Mesendoderm (in vitro differentiated cells): ENCODE measurements around the gene DPH2.

Experiments used
- DNase-seq: peaks from one replicate; pipeline ENCODE4 v3.0.0; 2013
- H2AK5ac ChIP-seq: 2 replicates; pipeline ENCODE4 v1.6.1; 2013; ENCODE audit warnings: low read length, inconsistent platforms
- H2BK120ac ChIP-seq: 2 replicates; pipeline ENCODE4 v1.6.1; 2013; ENCODE audit warnings: low read depth, mild to moderate bottlenecking, low read length, moderate library complexity, mixed read lengths
- H2BK15ac ChIP-seq: replicated peaks from 2 replicates; pipeline ENCODE4 v1.6.1; 2013; ENCODE audit warnings: low read depth, mild to moderate bottlenecking, moderate library complexity
- H2BK5ac ChIP-seq: 2 replicates; pipeline ENCODE4 v1.6.1; 2013; ENCODE audit warnings: low read length, inconsistent platforms
- H3K18ac ChIP-seq: 2 replicates; pipeline ENCODE4 v1.6.1; 2013; ENCODE audit warnings: mild to moderate bottlenecking, low read length, mixed read lengths
- H3K23ac ChIP-seq: one replicate; pipeline ENCODE4 v1.6.1; 2013; ENCODE audit warnings: low read length
- H3K27ac ChIP-seq: 2 replicates; pipeline ENCODE4 v1.5.1; 2013; ENCODE audit warnings: low read depth, mild to moderate bottlenecking, inconsistent platforms, low read length, moderate library complexity
- H3K27me3 ChIP-seq: 2 replicates; pipeline ENCODE4 v1.6.1; 2013; ENCODE audit warnings: low read length, control low read depth, mild to moderate bottlenecking, inconsistent platforms; ENCODE audit not compliant: insufficient read depth, poor library complexity
- H3K36me3 ChIP-seq: 2 replicates; pipeline ENCODE4 v1.6.1; 2013; ENCODE audit warnings: low read length, inconsistent platforms; ENCODE audit not compliant: control insufficient read depth, insufficient read depth
- H3K4ac ChIP-seq: one replicate; pipeline ENCODE4 v1.6.1; 2013; ENCODE audit warnings: low read depth, mild to moderate bottlenecking, low read length, moderate library complexity
- H3K4me1 ChIP-seq: 2 replicates; pipeline ENCODE4 v1.6.1; 2013; ENCODE audit warnings: low read depth, low read length, inconsistent platforms; ENCODE audit not compliant: control insufficient read depth
- H3K4me2 ChIP-seq: 2 replicates; pipeline ENCODE4 v1.6.1; 2013; ENCODE audit warnings: low read length
- H3K4me3 ChIP-seq: 2 replicates; pipeline ENCODE4 v1.5.1; 2013; ENCODE audit warnings: mild to moderate bottlenecking, low read length
- H3K56ac ChIP-seq: one replicate; pipeline ENCODE4 v1.6.1; 2013; ENCODE audit warnings: low read length
- H3K79me1 ChIP-seq: 2 replicates; pipeline ENCODE4 v1.6.1; 2013; ENCODE audit warnings: low read length, inconsistent platforms
- H3K79me2 ChIP-seq: 2 replicates; pipeline ENCODE4 v1.6.1; 2013; ENCODE audit warnings: mild to moderate bottlenecking, low read length; ENCODE audit not compliant: control insufficient read depth, insufficient read depth
- H3K9ac ChIP-seq: 2 replicates; pipeline ENCODE4 v1.6.1; 2013; ENCODE audit warnings: low read length, inconsistent platforms
- H4K5ac ChIP-seq: one replicate; pipeline ENCODE4 v1.6.1; 2013; ENCODE audit warnings: low read length
- H4K8ac ChIP-seq: one replicate; pipeline ENCODE4 v1.6.1; 2013; ENCODE audit warnings: low read depth, mild to moderate bottlenecking, control low read depth, low read length, moderate library complexity
- WGBS: extraction: QIAGEN DNeasy Blood & Tissue Kit; methylation state at CpG from one replicate; pipeline ENCODE4 v1.1.7; 2013; ENCODE audit warnings: low lambda C conversion rate, missing lambda C conversion rate; ENCODE audit not compliant: insufficient coverage; ENCODE audit errors: extremely low coverage; 5-methylcytosine and 5-hydroxymethylcytosine counted together

DPH2 gene

DNA sequence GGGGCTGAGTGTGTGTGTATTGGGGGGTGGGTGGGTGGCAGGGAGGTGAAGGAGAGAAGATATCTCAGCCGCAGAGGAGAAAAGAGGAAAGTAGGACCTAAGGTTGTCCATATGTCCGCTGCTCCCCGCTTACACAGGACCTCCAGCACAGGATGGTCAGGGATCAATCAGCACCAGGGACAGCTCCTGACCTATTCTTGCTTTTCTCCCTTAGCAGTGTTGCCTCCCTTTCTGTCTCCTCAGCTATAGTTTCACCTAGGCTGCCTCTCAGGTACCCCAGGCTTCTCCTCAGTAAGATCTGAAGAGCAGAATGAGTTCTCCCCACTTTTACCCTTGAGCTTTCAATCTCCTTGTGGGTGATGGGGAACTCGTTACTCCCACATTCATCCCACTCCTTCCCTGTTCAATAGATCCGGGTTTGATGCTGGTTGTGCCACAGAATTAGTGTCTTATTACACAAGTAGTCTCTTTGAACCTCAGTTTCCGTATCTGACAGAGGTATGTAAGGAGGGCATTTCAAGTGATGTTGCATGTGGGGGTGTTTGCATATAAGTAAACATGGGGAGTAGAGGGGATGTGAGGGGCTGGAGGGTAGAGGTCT lies 1.4 kb upstream of the DPH2 start:
- no peak overlapping the region for H3K23ac ChIP-seq
- H2BK5ac ChIP-seq = no peak overlapping the region
- no peak overlapping the region for H3K18ac ChIP-seq
- H4K8ac ChIP-seq = no peak overlapping the region
- H3K4me2 ChIP-seq = no peak overlapping the region
- no peak overlapping the region for H2AK5ac ChIP-seq
- H3K56ac ChIP-seq = no peak overlapping the region
- WGBS = no CpG with 5 or more reads among the region's 6 CpGs
- H3K79me2 ChIP-seq = peaks cover 9% of the 10 kb centered on the region
- no peak overlapping the region for H3K4ac ChIP-seq
- H4K5ac ChIP-seq = no peak overlapping the region
- H2BK15ac ChIP-seq = no peak overlapping the region
- H3K79me1 ChIP-seq = peaks cover 10% of the 10 kb centered on the region
- H3K27me3 ChIP-seq = no peaks in the 10 kb centered on the region
- peak; percentile 62 for DNase-seq
- no peak overlapping the region for H3K4me3 ChIP-seq
- H3K4me1 ChIP-seq = no peaks in the 10 kb centered on the region
- H3K36me3 ChIP-seq = no peaks in the 10 kb centered on the region
- no peak overlapping the region for H3K9ac ChIP-seq
- H3K27ac ChIP-seq = no peak overlapping the region
- H2BK120ac ChIP-seq = no peak overlapping the region

DNA sequence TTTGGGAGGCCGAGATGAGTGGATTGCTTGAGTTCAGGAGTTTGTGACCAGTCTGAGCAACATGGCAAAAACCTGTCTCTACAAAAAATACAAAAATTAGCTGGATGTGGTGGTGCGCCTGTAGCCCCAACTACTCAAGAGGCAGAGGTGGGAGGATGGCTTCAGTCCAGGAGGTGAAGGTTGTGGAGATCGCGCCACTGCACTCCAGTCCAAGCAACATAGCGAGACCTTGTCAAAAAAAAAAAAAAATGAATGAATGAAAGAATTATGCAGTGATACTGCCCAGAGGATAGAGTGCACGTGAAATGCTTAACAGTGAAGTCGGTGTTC lies 429 bp upstream of the DPH2 start:
- H3K18ac ChIP-seq = no peak overlapping the region
- H3K4me1 ChIP-seq = no peaks in the 10 kb centered on the region
- no peak overlapping the region for H3K4me3 ChIP-seq
- peaks cover 9% of the 10 kb centered on the region for H3K79me2 ChIP-seq
- H3K79me1 ChIP-seq = peaks cover 10% of the 10 kb centered on the region
- H3K36me3 ChIP-seq = no peaks in the 10 kb centered on the region
- H3K56ac ChIP-seq = no peak overlapping the region
- no peak overlapping the region for H4K5ac ChIP-seq
- no CpG with 5 or more reads among the region's 7 CpGs for WGBS
- H3K27ac ChIP-seq = no peak overlapping the region
- no peaks in the 10 kb centered on the region for H3K27me3 ChIP-seq
- H2BK15ac ChIP-seq = no peak overlapping the region
- H2AK5ac ChIP-seq = no peak overlapping the region
- DNase-seq = no peak
- no peak overlapping the region for H3K4ac ChIP-seq
- H3K4me2 ChIP-seq = no peak overlapping the region
- H2BK120ac ChIP-seq = no peak overlapping the region
- no peak overlapping the region for H3K23ac ChIP-seq
- H3K9ac ChIP-seq = no peak overlapping the region
- H4K8ac ChIP-seq = no peak overlapping the region
- H2BK5ac ChIP-seq = no peak overlapping the region

DNA sequence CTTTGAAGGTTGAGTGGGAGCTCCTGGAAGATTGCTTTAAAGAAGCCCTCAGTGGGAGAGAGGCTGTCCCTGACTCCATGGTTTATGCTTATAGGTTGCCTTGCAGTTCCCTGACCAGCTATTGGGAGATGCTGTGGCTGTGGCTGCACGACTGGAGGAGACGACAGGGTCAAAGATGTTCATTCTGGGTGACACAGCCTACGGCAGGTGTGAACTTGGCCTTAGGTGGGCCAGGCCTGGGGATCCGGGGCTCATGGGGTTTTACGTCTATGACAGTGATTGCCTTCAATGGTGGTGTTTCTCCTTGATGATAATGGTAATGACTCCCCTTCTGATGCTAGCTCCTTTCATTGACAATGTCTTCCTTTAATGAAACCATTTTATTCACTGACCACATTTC lies 692 bp downstream of the DPH2 start:
- Histone ChIP-seq H4K8ac (no peak overlapping the region), H3K18ac (no peak overlapping the region)
- no CpG with 5 or more reads among the region's 5 CpGs for WGBS

DNA sequence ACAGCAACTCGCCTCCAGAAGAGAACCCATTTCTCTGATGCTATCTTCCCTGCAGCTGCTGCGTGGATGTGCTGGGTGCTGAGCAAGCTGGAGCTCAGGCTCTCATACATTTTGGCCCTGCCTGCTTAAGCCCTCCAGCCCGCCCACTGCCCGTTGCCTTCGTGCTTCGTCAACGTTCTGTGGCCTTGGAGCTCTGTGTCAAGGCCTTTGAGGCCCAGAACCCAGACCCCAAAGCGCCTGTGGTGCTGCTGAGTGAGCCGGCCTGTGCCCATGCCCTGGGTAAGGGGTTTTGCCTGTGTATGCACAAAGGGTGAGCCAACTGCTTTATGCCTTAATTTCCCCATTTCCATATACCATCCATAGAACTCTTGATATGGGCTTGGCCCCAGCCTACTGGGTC lies 1.1 kb downstream of the DPH2 start:
- Histone ChIP-seq H3K23ac (no peak overlapping the region), H3K4me3 (no peak overlapping the region), H3K4ac (no peak overlapping the region), H2BK120ac (no peak overlapping the region), H3K56ac (no peak overlapping the region), H3K4me2 (no peak overlapping the region), H4K8ac (no peak overlapping the region), H2AK5ac (no peak overlapping the region), H2BK5ac (no peak overlapping the region), H3K36me3 (no peaks in the 10 kb centered on the region), H3K4me1 (peaks cover 2% of the 10 kb centered on the region), H3K79me2 (peaks cover 16% of the 10 kb centered on the region), H3K27ac (no peak overlapping the region), H4K5ac (no peak overlapping the region), H3K27me3 (no peaks in the 10 kb centered on the region), H3K9ac (no peak overlapping the region), H3K18ac (no peak overlapping the region), H3K79me1 (peaks cover 15% of the 10 kb centered on the region), H2BK15ac (no peak overlapping the region)
- DNase-seq = no peak
- no CpG with 5 or more reads among the region's 9 CpGs for WGBS

More for the DNA sequence above, 692 bp downstream of the DPH2 start:
- no peak overlapping the region for H2BK5ac ChIP-seq
- no peaks in the 10 kb centered on the region for H3K4me1 ChIP-seq
- peaks cover 11% of the 10 kb centered on the region for H3K79me1 ChIP-seq
- H3K56ac ChIP-seq = peak overlapping the region; percentile 90
- H3K4me3 ChIP-seq = peak overlapping the region; percentile 75
- DNase-seq = no peak
- no peak overlapping the region for H2BK120ac ChIP-seq
- no peak overlapping the region for H2AK5ac ChIP-seq
- H3K23ac ChIP-seq = no peak overlapping the region
- peak overlapping the region; percentile 78 for H3K4me2 ChIP-seq
- H3K27me3 ChIP-seq = no peaks in the 10 kb centered on the region
- no peak overlapping the region for H2BK15ac ChIP-seq
- H3K9ac ChIP-seq = peak overlapping the region; percentile 86
- no peaks in the 10 kb centered on the region for H3K36me3 ChIP-seq
- H4K5ac ChIP-seq = no peak overlapping the region
- no peak overlapping the region for H3K4ac ChIP-seq
- H3K27ac ChIP-seq = no peak overlapping the region
- H3K79me2 ChIP-seq = peaks cover 13% of the 10 kb centered on the region

DNA sequence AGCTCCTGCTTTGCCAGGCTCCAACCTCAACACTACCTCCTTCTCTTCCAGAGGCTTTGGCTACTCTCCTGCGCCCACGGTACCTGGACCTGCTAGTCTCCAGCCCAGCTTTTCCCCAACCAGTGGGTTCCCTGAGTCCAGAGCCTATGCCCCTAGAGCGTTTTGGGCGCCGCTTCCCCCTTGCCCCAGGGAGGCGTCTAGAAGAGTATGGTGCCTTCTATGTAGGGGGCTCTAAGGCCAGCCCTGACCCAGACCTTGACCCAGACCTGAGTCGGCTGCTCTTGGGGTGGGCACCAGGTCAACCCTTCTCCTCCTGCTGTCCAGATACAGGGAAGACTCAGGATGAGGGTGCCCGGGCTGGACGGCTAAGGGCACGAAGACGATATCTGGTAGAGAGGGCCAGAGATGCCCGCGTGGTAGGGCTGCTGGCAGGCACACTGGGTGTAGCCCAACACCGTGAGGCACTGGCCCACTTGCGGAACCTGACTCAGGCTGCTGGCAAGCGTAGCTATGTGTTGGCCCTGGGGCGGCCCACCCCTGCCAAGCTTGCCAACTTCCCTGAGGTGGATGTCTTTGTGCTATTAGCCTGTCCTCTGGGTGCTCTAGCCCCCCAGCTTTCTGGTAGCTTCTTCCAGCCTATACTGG lies 1.6 kb downstream of the DPH2 start:
- Histone ChIP-seq H2BK15ac (no peak overlapping the region), H2AK5ac (no peak overlapping the region), H2BK120ac (no peak overlapping the region), H3K4me3 (no peak overlapping the region), H3K4me1 (peaks cover 2% of the 10 kb centered on the region), H4K5ac (no peak overlapping the region), H3K27me3 (no peaks in the 10 kb centered on the region), H3K36me3 (peaks cover 2% of the 10 kb centered on the region), H3K23ac (no peak overlapping the region), H3K27ac (no peak overlapping the region), H3K79me1 (peaks cover 19% of the 10 kb centered on the region), H3K9ac (no peak overlapping the region), H3K4ac (no peak overlapping the region), H3K56ac (no peak overlapping the region), H3K4me2 (no peak overlapping the region), H4K8ac (no peak overlapping the region), H3K79me2 (peaks cover 20% of the 10 kb centered on the region), H2BK5ac (no peak overlapping the region), H3K18ac (no peak overlapping the region)
- no CpG with 5 or more reads among the region's 17 CpGs for WGBS
- no peak for DNase-seq

DNA sequence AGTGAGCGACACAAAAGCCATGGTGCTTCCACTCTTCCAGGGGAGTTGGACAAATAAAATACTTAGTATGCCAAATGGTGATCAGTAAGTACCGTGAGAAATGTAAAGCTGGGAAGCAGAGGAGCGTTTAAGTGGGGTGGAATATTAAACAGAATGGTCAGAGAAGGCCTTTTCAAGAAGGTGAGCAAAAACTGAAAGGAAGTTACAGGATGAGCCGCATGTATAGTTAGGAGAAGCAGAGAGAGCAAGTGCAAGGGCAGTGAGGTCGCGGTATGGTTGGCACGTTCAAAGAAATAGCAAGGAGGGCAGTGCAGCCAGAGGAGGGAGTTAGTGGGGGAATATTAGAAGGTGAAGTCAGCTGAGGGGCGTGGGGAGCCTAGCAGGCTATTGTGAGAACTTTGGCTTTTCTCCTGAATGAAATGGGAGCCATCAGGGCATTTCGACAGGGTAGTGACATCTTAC lies 4.2 kb downstream of the DPH2 start:
- peak overlapping the region; percentile 79 for H3K56ac ChIP-seq
- H4K8ac ChIP-seq = no peak overlapping the region
- no peak overlapping the region for H2AK5ac ChIP-seq
- no peak overlapping the region for H3K18ac ChIP-seq
- no peak for DNase-seq
- WGBS = no CpG with 5 or more reads among the region's 9 CpGs
- H3K27me3 ChIP-seq = no peaks in the 10 kb centered on the region
- no peak overlapping the region for H4K5ac ChIP-seq
- no peak overlapping the region for H2BK120ac ChIP-seq
- H3K79me2 ChIP-seq = peaks cover 20% of the 10 kb centered on the region
- H3K4ac ChIP-seq = no peak overlapping the region
- peak overlapping the region; percentile 61 for H3K9ac ChIP-seq
- peaks cover 30% of the 10 kb centered on the region for H3K79me1 ChIP-seq
- peaks cover 2% of the 10 kb centered on the region for H3K4me1 ChIP-seq
- H3K27ac ChIP-seq = no peak overlapping the region
- no peak overlapping the region for H2BK15ac ChIP-seq
- peak overlapping the region; percentile 28 for H3K4me3 ChIP-seq
- H3K23ac ChIP-seq = no peak overlapping the region
- H3K4me2 ChIP-seq = peak overlapping the region; percentile 65
- peaks cover 5% of the 10 kb centered on the region for H3K36me3 ChIP-seq
- H2BK5ac ChIP-seq = no peak overlapping the region
